Neural cell (in vitro differentiated cells): ENCODE data around the gene ATP8B3. TPM values are rescaled to one million over a fixed set of nuclear protein-coding genes. Genes with fewer than 3 reads are reported as not detected.
"Not testable (repeated sequence)": the region's sequence is repeated elsewhere in the genome, so short reads cannot be mapped to it uniquely, and the experiment has no call there.

Source experiments
- H2AFZ ChIP-seq: fragments of 200-600, 300-800 bp; sonication (generic), shearing (Covaris generic); 2 replicates; pipeline ENCODE4 v1.6.0; 2014; ENCODE audit warnings: low read depth, mild to moderate bottlenecking, antibody characterized with exemption, low read length, moderate library complexity
- H3F3A ChIP-seq: fragments of 200-600 bp; shearing (Covaris generic); 2 replicates; pipeline ENCODE4 v1.6.1; 2016; ENCODE audit warnings: mild to moderate bottlenecking, moderate library complexity, mixed read lengths, antibody characterized with exemption, low read length; ENCODE audit not compliant: insufficient read depth, poor library complexity, severe bottlenecking
- H3K27ac ChIP-seq: fragments of 200-600, 300-800 bp; sonication (generic), shearing (Covaris generic); 2 replicates; pipeline ENCODE4 v1.5.1; 2014; ENCODE audit warnings: mild to moderate bottlenecking, low read length, moderate library complexity
- H3K27me3 ChIP-seq: fragments of 300-800, 200-600 bp; sonication (generic), shearing (Covaris generic); 2 replicates; pipeline ENCODE4 v1.6.0; 2014; ENCODE audit warnings: mild to moderate bottlenecking, low read depth, low read length, moderate library complexity; ENCODE audit not compliant: insufficient read depth
- H3K36me3 ChIP-seq: fragments of 300-800, 200-600 bp; sonication (generic), shearing (Covaris generic); 2 replicates; pipeline ENCODE4 v1.5.1; 2014; ENCODE audit warnings: mild to moderate bottlenecking, antibody characterized with exemption, low read length, moderate library complexity; ENCODE audit not compliant: insufficient read depth
- H3K4me2 ChIP-seq: fragments of 300-800, 200-600 bp; sonication (generic), shearing (Covaris generic); 2 replicates; pipeline ENCODE4 v1.6.0; 2014; ENCODE audit warnings: mild to moderate bottlenecking, low read length
- H3K4me3 ChIP-seq: fragments of 300-800, 200-600 bp; sonication (generic), shearing (Covaris generic); 2 replicates; pipeline ENCODE4 v1.5.1; 2014; ENCODE audit warnings: mild to moderate bottlenecking, low read length, moderate library complexity
- H3K79me2 ChIP-seq: fragments of 200-600 bp; shearing (Covaris generic); replicated peaks from 2 replicates; pipeline ENCODE4 v1.6.0; 2014; ENCODE audit warnings: mild to moderate bottlenecking, low read length, moderate library complexity; ENCODE audit not compliant: insufficient read depth
- H3K9ac ChIP-seq: fragments of 300-800, 200-600 bp; sonication (generic), shearing (Covaris generic); 2 replicates; pipeline ENCODE4 v1.6.1; 2016; ENCODE audit warnings: mild to moderate bottlenecking, low read length, mixed read lengths
- H3K9me2 ChIP-seq: fragments of 200-600 bp; shearing (Covaris generic); 2 replicates; pipeline ENCODE4 v1.6.1; 2016; ENCODE audit warnings: mild to moderate bottlenecking, low read length, mixed read lengths; ENCODE audit not compliant: insufficient read depth
- H3K9me3 ChIP-seq: fragments of 200-600, 300-800 bp; sonication (generic), shearing (Covaris generic); 2 replicates; pipeline ENCODE4 v1.6.1; 2016; ENCODE audit warnings: mild to moderate bottlenecking, mixed run types, low read length, moderate library complexity, mixed read lengths
- H4K20me1 ChIP-seq: fragments of 200-600 bp; shearing (Covaris generic); 2 replicates; pipeline ENCODE4 v1.6.1; 2016; ENCODE audit warnings: mild to moderate bottlenecking, mixed run types; ENCODE audit not compliant: insufficient read depth
- EZH2 ChIP-seq: fragments of 200-600, 300-800 bp; shearing (Covaris generic), sonication (generic); IDR thresholded peaks from 2 replicates; pipeline ENCODE4 v1.6.1; 2014; ENCODE audit warnings: antibody characterized with exemption, low read length, borderline replicate concordance, mild to moderate bottlenecking; ENCODE audit not compliant: insufficient read depth, poor library complexity, severe bottlenecking
- MXI1 ChIP-seq: fragments of 450-650 bp; conservative IDR thresholded peaks from 2 replicates; pipeline ENCODE4 v1.6.1; 2014; ENCODE audit warnings: antibody characterized with exemption, mild to moderate bottlenecking; ENCODE audit not compliant: poor library complexity, severe bottlenecking
- POLR2AphosphoS5 ChIP-seq: IDR thresholded peaks from 2 replicates; pipeline ENCODE4 v1.6.1; 2012
- RAD21 ChIP-seq: fragments of 450-650 bp; conservative IDR thresholded peaks from 2 replicates; pipeline ENCODE4 v1.6.1; 2014; ENCODE audit warnings: antibody characterized with exemption, mild to moderate bottlenecking, moderate library complexity
- SMC3 ChIP-seq: fragments of 450-650 bp; conservative IDR thresholded peaks from 2 replicates; pipeline ENCODE4 v1.6.1; 2014; ENCODE audit warnings: antibody characterized with exemption, mild to moderate bottlenecking, moderate library complexity; ENCODE audit not compliant: poor library complexity
- TAF1 ChIP-seq: IDR thresholded peaks from 2 replicates; pipeline ENCODE4 v1.6.1; 2012; ENCODE audit warnings: low read depth
- polyA plus RNA-seq: library from polyadenylated mRNA; depleted of rRNA; stranded (reverse); fragments of >200 nt; gene quantifications from 2 replicates; pipeline ENCODE4 v1.2.3, GENCODE V29; 2014
- TF ChIP-seq, protein P1 (sequence below): IDR thresholded peaks from 2 replicates; pipeline ENCODE4 v1.6.1; 2012; ENCODE audit warnings: borderline replicate concordance
- TF ChIP-seq, protein P2 (sequence below): fragments of 450-650 bp; IDR thresholded peaks from 2 replicates; pipeline ENCODE4 v1.5.1; 2014; ENCODE audit warnings: antibody characterized with exemption, mild to moderate bottlenecking, moderate library complexity; ENCODE audit not compliant: poor library complexity, severe bottlenecking

Gene ATP8B3
- polyA plus RNA-seq, 1 donor from 2014 or later, result 1.5 TPM

DNA sequence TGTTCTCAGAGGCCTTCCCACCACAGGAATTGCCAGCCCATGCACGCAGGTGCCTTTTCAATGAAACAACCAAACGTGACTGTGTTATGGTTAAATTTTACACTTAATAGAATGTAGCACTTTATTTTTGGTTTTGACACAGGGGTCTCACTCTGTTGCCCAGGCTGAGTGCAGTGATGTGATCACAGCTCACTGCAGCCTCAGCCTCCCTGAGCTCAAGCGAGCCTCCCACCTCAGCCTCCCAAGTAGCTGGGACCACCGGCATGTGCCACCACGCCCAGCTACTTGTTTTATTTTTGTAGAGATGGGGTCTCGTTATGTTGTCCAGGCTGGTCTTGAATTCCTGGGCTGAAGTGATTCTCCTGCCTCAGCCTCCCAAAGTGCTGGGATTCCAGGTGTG lies 7.2 kb downstream of the ATP8B3 start:
- Histone ChIP-seq H3K4me2 (no peak overlapping the region), H3F3A (no peaks in the 10 kb centered on the region), H3K27ac (no peak overlapping the region), H3K79me2 (no peaks in the 10 kb centered on the region), H3K36me3 (no peaks in the 10 kb centered on the region), H2AFZ (no peak overlapping the region), H3K27me3 (no peaks in the 10 kb centered on the region), H3K4me3 (no peak overlapping the region), H3K9ac (no peak overlapping the region), H3K9me2 (no peaks in the 10 kb centered on the region), H3K9me3 (no peaks in the 10 kb centered on the region), H4K20me1 (no peaks in the 10 kb centered on the region)
- TF ChIP-seq, protein P1, sequence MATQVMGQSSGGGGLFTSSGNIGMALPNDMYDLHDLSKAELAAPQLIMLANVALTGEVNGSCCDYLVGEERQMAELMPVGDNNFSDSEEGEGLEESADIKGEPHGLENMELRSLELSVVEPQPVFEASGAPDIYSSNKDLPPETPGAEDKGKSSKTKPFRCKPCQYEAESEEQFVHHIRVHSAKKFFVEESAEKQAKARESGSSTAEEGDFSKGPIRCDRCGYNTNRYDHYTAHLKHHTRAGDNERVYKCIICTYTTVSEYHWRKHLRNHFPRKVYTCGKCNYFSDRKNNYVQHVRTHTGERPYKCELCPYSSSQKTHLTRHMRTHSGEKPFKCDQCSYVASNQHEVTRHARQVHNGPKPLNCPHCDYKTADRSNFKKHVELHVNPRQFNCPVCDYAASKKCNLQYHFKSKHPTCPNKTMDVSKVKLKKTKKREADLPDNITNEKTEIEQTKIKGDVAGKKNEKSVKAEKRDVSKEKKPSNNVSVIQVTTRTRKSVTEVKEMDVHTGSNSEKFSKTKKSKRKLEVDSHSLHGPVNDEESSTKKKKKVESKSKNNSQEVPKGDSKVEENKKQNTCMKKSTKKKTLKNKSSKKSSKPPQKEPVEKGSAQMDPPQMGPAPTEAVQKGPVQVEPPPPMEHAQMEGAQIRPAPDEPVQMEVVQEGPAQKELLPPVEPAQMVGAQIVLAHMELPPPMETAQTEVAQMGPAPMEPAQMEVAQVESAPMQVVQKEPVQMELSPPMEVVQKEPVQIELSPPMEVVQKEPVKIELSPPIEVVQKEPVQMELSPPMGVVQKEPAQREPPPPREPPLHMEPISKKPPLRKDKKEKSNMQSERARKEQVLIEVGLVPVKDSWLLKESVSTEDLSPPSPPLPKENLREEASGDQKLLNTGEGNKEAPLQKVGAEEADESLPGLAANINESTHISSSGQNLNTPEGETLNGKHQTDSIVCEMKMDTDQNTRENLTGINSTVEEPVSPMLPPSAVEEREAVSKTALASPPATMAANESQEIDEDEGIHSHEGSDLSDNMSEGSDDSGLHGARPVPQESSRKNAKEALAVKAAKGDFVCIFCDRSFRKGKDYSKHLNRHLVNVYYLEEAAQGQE, result no peak

DNA sequence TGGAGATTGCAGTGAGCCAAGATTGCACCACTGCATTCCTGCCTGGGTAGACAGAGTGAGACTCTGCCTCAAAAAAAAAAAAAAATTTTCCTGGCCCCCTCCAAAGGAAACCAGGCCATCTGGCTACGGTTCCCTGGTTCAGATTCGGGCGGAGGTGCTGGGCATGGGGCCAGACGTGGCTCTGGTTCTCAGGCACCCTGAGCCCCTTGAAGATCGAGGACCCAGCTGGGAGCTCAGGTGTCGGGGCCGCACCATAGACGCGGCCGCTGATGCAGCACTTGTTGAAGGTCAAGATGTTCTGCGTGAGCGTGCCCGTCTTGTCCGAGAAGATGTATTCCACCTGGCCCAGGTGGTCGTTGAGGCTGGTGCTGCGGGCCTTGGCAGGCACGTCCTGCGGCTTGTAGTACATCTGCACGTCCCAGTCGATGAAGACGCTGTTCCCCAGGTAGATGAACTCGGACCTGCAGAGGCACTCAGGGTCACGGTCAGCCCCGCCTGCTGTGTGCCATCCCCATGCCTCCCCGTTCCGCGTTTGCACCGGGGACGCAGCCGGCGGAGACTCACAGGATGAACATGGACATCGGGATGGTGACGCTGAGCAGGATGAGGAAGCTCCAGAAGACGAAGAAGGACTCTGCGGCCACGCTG lies 12.3 kb downstream of the ATP8B3 start:
- H3K9me3 ChIP-seq, result no peaks in the 10 kb centered on the region
- no peak overlapping the region for H3K9ac ChIP-seq
- H3K9me2 ChIP-seq, result no peaks in the 10 kb centered on the region
- H4K20me1 ChIP-seq, result no peaks in the 10 kb centered on the region
- H2AFZ ChIP-seq, result no peak overlapping the region
- H3K79me2 ChIP-seq, result no peaks in the 10 kb centered on the region
- H3K27me3 ChIP-seq, result no peaks in the 10 kb centered on the region
- no peaks in the 10 kb centered on the region for H3F3A ChIP-seq
- no peaks in the 10 kb centered on the region for H3K36me3 ChIP-seq
- H3K27ac ChIP-seq, result no peak overlapping the region
- no peak overlapping the region for H3K4me3 ChIP-seq
- no peak overlapping the region for H3K4me2 ChIP-seq
- TF ChIP-seq RAD21, result no peak
- TF ChIP-seq, protein P2, sequence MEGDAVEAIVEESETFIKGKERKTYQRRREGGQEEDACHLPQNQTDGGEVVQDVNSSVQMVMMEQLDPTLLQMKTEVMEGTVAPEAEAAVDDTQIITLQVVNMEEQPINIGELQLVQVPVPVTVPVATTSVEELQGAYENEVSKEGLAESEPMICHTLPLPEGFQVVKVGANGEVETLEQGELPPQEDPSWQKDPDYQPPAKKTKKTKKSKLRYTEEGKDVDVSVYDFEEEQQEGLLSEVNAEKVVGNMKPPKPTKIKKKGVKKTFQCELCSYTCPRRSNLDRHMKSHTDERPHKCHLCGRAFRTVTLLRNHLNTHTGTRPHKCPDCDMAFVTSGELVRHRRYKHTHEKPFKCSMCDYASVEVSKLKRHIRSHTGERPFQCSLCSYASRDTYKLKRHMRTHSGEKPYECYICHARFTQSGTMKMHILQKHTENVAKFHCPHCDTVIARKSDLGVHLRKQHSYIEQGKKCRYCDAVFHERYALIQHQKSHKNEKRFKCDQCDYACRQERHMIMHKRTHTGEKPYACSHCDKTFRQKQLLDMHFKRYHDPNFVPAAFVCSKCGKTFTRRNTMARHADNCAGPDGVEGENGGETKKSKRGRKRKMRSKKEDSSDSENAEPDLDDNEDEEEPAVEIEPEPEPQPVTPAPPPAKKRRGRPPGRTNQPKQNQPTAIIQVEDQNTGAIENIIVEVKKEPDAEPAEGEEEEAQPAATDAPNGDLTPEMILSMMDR, result no peak
- TF ChIP-seq SMC3, result no peak
- TF ChIP-seq, protein P1, result no peak
- TF ChIP-seq EZH2, result no peak
- no peak for TF ChIP-seq MXI1
- TF ChIP-seq POLR2AphosphoS5, result no peak
- no peak for TF ChIP-seq TAF1

DNA sequence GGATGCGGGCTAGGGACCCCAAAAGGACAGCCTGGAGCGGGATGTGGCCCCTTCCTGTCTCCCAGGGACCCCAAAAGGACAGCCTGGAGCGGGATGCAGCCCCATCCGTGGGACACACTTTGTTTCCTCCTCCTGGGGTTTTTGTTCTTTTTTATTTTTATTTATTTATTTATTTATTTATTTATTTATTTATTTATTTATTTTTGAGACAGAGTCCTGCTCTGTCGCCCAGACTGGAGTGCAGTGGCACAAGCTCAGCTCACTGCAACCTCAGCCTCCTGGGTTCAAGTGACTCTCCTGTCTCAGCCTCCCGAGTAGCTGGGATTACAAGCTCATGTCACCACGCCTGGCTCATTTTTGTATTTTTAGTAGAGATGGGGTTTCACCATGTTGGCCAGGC lies 14.8 kb downstream of the ATP8B3 start:
- H3K27ac ChIP-seq, H3K4me3 ChIP-seq, H3K9me3 ChIP-seq, H3F3A ChIP-seq, H3K9me2 ChIP-seq, H3K9ac ChIP-seq, H3K27me3 ChIP-seq, H4K20me1 ChIP-seq, H2AFZ ChIP-seq, H3K4me2 ChIP-seq, H3K36me3 ChIP-seq, H3K79me2 ChIP-seq: not testable (repeated sequence)
